SK-N-SH treated with all-trans-retinoic acid at 6 μM for 48 hours (cell line): ENCODE results near the gene PLAGL1.

Experiments used
- ATAC-seq: fragments of 200-7000 bp; cut with Tn5 transposase; 3 replicates; pipeline ENCODE4 v1.9.1; 2020; ENCODE audit warnings: mild to moderate bottlenecking, moderate library complexity
- ARNTL ChIP-seq: fragments of 450-650 bp; formaldehyde crosslinking; IDR thresholded peaks from 2 replicates; pipeline ENCODE4 v1.5.0; 2020; ENCODE audit warnings: low read depth, mild to moderate bottlenecking, moderate library complexity, borderline replicate concordance
- BACH2 ChIP-seq: fragments of 250-450 bp; sonication (Bioruptor Pico); IDR thresholded peaks from 2 replicates; pipeline ENCODE4 v1.9.0; 2021; ENCODE audit warnings: mild to moderate bottlenecking, borderline replicate concordance
- CSDC2 ChIP-seq: fragments of 250-450 bp; sonication (Bioruptor Pico); IDR thresholded peaks from 2 replicates; pipeline ENCODE4 v1.5.0; 2020; ENCODE audit warnings: mild to moderate bottlenecking, moderate library complexity
- ESRRG ChIP-seq: fragments of 250-450 bp; sonication (Bioruptor Pico); IDR thresholded peaks from 2 replicates; pipeline ENCODE4 v1.6.1; 2021; ENCODE audit warnings: mild to moderate bottlenecking
- GLIS3 ChIP-seq: fragments of 250-450 bp; sonication (Bioruptor Pico); IDR thresholded peaks from 2 replicates; pipeline ENCODE4 v1.5.0; 2020; ENCODE audit warnings: mild to moderate bottlenecking, moderate library complexity
- ISL1 ChIP-seq: fragments of 250-450 bp; sonication (Bioruptor Pico); IDR thresholded peaks from 2 replicates; pipeline ENCODE4 v2.1.2; 2022; ENCODE audit warnings: mild to moderate bottlenecking, moderate library complexity
- OSR1 ChIP-seq: fragments of 250-450 bp; sonication (Bioruptor Pico); IDR thresholded peaks from 2 replicates; pipeline ENCODE4 v1.8.0; 2022; ENCODE audit warnings: moderate library complexity, mild to moderate bottlenecking, inconsistent platforms
- PATZ1 ChIP-seq: fragments of 250-450 bp; sonication (Bioruptor Pico); IDR thresholded peaks from 2 replicates; pipeline ENCODE4 v1.8.0; 2020; ENCODE audit warnings: mild to moderate bottlenecking, moderate library complexity, borderline replicate concordance
- POU6F1 ChIP-seq: fragments of 250-450 bp; sonication (Bioruptor Pico); IDR thresholded peaks from 2 replicates; pipeline ENCODE4 v1.8.0; 2021; ENCODE audit warnings: low read depth, mild to moderate bottlenecking, moderate library complexity, borderline replicate concordance
- PPARA ChIP-seq: fragments of 250-450 bp; sonication (Bioruptor Pico); IDR thresholded peaks from 2 replicates; pipeline ENCODE4 v1.5.0; 2020; ENCODE audit warnings: mild to moderate bottlenecking, borderline replicate concordance
- RARB ChIP-seq: fragments of 250-450 bp; sonication (Bioruptor Pico); IDR thresholded peaks from 2 replicates; pipeline ENCODE4 v1.8.0; 2021; ENCODE audit warnings: mild to moderate bottlenecking, moderate library complexity
- SNAI2 ChIP-seq: fragments of 250-450 bp; sonication (Bioruptor Pico); IDR thresholded peaks from 2 replicates; pipeline ENCODE4 v1.5.0; 2020; ENCODE audit warnings: mild to moderate bottlenecking, moderate library complexity
- TCF4 ChIP-seq: fragments of 250-450 bp; sonication (Bioruptor Pico); IDR thresholded peaks from 2 replicates; pipeline ENCODE4 v1.8.0; 2021; ENCODE audit warnings: mild to moderate bottlenecking, moderate library complexity, borderline replicate concordance
- TOX ChIP-seq: fragments of 250-450 bp; sonication (Bioruptor Pico); IDR thresholded peaks from 2 replicates; pipeline ENCODE4 v1.8.0; 2021; ENCODE audit warnings: mild to moderate bottlenecking, moderate library complexity, borderline replicate concordance
- ZC3H10 ChIP-seq: fragments of 250-450 bp; sonication (Bioruptor Pico); IDR thresholded peaks from 2 replicates; pipeline ENCODE4 v1.5.1; 2021; ENCODE audit warnings: mild to moderate bottlenecking, moderate library complexity
- ZFP3 ChIP-seq: fragments of 250-450 bp; sonication (Bioruptor Pico); IDR thresholded peaks from 2 replicates; pipeline ENCODE4 v1.5.0; 2020; ENCODE audit warnings: mild to moderate bottlenecking, moderate library complexity
- ZNF565 ChIP-seq: fragments of 450-650 bp; formaldehyde crosslinking; conservative IDR thresholded peaks from 2 replicates; pipeline ENCODE4 v1.5.0; 2020; ENCODE audit warnings: low read depth, mild to moderate bottlenecking, moderate library complexity
- ZNF70 ChIP-seq: fragments of 450-650 bp; formaldehyde crosslinking; IDR thresholded peaks from 2 replicates; pipeline ENCODE4 v1.5.0; 2020; ENCODE audit warnings: mild to moderate bottlenecking, moderate library complexity
- ZNF8 ChIP-seq: fragments of 450-650 bp; formaldehyde crosslinking; IDR thresholded peaks from 2 replicates; pipeline ENCODE4 v1.5.0; 2020; ENCODE audit warnings: mild to moderate bottlenecking, moderate library complexity
- TF ChIP-seq, protein P1 (sequence below): fragments of 250-450 bp; sonication (Bioruptor Pico); IDR thresholded peaks from 2 replicates; pipeline ENCODE4 v1.5.1; 2020; ENCODE audit warnings: low read depth, mild to moderate bottlenecking, moderate library complexity

PLAGL1 gene

DNA sequence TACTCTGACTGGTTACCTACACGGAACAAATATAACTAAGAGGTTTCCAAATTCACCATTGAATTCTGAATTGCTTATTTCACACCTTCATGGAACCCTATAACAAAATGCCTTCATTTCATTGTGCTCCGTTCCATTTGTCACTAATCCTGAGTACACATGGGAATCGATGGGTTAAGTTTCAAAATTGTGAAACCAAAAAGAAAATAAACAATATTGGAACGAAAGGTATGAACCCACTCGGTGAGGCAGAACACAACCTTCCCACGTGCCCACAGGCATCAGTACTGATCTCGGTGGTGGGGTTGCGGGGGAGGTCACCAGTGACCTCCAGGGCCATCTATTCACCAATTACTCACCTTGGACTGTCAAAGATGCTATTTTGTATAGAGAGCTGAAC, 34.0 kb downstream of the PLAGL1 start:
- ATAC-seq: no peak
- no peak for TF ChIP-seq POU6F1 (CRISPR knock-in tag)
- TF ChIP-seq ZNF8 (CRISPR knock-in tag): no peak
- TF ChIP-seq RARB (CRISPR knock-in tag): no peak
- TF ChIP-seq ZNF565: no peak
- no peak for TF ChIP-seq SNAI2
- TF ChIP-seq ARNTL (CRISPR knock-in tag): no peak
- TF ChIP-seq PPARA (CRISPR knock-in tag): no peak
- no peak for TF ChIP-seq OSR1
- TF ChIP-seq CSDC2 (CRISPR knock-in tag): no peak
- TF ChIP-seq, all 23 proteins: peak for 0

DNA sequence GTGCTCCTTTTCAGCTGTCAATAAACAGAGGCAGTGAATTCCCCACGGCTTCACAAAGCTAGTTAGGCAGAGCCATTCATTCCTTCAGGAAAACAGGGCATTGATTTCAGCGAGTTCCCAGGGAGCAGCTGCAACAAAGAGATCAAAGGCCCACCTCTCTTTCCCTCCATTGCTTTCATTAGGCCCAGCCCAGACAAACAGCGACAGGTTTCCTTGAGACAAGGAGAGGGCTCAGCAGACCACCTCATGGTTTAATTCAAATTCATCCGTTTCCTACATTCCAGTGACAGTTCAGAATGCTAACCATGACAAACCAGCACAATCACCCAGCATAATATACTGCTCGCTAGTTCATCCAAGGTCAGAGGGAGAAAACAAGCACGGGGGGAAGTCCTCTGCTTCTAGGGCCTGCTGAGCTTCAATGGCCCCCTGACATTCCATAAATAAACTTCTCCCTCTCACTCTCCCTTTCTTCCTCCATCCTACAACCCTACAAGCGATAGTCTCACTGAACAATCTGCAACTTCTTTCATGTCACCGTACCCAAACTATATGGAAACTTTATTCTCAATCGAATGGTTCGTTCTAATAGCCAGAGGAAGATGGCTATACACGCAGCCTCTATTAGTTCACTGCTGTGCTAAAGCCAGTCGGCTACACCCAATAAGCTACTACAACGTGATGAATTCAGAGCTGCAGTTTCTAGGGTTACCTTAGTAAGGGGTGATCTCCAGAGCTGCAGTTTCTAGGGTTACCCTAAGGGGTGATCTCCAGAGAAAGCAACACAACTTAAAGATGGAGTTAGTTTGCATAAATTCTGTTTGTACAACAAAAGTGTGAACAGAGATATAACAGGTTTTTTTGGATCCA, 34.7 kb downstream of the PLAGL1 start:
- ATAC-seq: no peak
- no peak for TF ChIP-seq TCF4 (CRISPR knock-in tag)

- TF ChIP-seq PPARA (CRISPR knock-in tag) (no peak), ESRRG (no peak), ZFP3 (CRISPR knock-in tag) (no peak), ZC3H10 (CRISPR knock-in tag) (no peak), SNAI2 (no peak), GLIS3 (CRISPR knock-in tag) (no peak), TOX (CRISPR knock-in tag) (no peak), BACH2 (CRISPR knock-in tag) (no peak)
- TF ChIP-seq, protein P1, sequence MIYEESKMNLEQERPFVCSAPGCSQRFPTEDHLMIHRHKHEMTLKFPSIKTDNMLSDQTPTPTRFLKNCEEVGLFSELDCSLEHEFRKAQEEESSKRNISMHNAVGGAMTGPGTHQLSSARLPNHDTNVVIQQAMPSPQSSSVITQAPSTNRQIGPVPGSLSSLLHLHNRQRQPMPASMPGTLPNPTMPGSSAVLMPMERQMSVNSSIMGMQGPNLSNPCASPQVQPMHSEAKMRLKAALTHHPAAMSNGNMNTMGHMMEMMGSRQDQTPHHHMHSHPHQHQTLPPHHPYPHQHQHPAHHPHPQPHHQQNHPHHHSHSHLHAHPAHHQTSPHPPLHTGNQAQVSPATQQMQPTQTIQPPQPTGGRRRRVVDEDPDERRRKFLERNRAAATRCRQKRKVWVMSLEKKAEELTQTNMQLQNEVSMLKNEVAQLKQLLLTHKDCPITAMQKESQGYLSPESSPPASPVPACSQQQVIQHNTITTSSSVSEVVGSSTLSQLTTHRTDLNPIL (CRISPR knock-in tag): no peak
- ATAC-seq: no peak
Measured at GRCh38 chr6:143971482-143972205, 36.4 kb downstream of the PLAGL1 start.

DNA sequence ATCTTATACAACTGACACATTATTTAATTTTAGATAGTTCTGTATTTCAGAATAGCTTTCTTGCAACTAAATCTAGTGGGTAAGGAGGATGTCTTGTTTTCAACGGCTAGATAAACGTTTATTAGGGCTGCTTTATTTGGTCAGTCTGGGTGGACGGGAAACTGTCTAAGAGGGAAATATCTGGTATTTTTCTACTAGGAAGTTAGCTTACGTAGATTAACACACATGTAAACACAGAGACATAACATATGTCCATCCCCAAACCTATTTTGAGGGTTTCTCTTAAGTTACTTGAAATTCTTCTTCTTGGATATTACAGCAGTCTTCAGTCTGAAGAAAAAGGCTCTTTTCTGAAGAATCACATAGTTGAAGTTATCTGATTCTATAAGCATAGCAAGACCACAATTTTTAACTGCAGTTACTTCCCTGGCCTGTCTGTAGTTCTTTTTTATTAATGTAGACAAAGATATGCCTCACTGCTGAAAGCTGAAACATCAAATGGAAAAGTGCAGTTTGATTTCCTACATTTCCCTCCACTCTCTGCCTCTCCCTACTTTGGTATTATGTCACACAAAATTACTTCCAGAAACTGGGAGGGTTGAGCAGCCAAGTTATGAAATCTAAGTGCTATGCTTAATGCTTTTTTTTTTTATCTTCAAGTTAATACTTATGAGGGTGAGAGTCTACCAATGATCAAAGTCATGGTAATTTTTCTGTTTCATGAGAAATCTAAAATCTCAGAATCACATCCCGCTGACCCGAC, 37.4 kb downstream of the PLAGL1 start:
- no peak for ATAC-seq
- TF ChIP-seq CSDC2 (CRISPR knock-in tag) (no peak), POU6F1 (CRISPR knock-in tag) (no peak), ISL1 (CRISPR knock-in tag) (no peak), ZNF565 (no peak), PATZ1 (no peak), ZNF70 (CRISPR knock-in tag) (no peak), SNAI2 (no peak), GLIS3 (CRISPR knock-in tag) (no peak), OSR1 (no peak), RARB (CRISPR knock-in tag) (no peak), TOX (CRISPR knock-in tag) (no peak)
- TF ChIP-seq, protein P1 (CRISPR knock-in tag): no peak
- TF ChIP-seq, all 23 proteins: peak for 0
